ENCODE results near the gene PNMA8A.

Gene PNMA8A

DNA sequence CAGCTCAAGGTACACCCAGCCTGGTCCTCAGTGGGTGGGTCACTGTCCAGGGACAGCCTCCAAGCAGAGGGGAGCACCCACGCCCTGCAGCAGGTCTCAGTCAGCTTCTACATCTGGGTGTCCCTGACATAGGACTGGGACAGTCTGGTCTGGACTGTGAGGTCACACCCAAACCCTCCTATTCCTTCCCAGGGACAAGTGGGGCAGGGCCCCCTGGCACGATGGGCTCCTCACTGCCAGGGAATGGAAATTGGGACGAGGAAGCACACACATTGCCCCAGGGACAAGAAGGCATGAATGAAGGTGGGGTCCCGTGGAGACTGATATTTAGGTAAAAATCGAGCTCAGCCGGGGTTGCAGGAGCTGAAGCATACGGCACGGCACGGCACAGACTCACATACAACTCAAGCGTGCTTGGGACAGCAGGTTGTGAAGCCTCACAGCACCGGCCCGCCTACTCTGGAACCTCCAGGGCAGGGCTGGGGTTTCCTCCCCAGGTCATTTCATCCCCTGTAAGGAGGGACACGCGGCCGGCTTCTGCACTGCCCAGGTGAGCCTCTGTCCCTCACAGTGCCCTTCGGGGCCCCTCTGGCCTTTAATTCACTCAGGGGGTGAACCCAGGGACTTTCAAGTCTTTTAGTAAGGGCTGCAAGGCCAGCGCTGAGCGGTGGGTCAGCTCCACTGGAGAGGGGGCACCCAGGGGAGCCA lies 20.8 kb upstream of the PNMA8A start:
- no peak for DNase-seq

DNA sequence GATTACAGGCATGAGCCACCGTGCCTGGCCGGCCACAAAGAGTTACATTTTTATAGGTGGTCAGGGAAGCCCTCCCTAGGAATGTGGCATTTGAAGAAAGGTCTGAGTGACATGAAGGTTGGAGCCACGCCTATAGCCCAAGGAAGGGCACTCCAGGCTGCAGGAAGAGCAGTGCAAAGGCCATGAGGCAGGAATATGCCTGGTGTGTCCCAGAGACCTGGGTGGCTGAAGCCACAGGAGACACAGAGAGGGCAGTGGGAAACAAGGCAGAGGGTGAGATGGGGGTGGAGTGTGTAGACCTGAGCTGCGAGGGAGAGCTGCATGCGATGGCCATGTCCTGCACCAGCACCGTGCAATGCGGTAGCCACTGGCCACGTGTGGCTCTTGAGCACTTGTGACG lies 19.4 kb upstream of the PNMA8A start:
- DNase-seq: no peak

DNA sequence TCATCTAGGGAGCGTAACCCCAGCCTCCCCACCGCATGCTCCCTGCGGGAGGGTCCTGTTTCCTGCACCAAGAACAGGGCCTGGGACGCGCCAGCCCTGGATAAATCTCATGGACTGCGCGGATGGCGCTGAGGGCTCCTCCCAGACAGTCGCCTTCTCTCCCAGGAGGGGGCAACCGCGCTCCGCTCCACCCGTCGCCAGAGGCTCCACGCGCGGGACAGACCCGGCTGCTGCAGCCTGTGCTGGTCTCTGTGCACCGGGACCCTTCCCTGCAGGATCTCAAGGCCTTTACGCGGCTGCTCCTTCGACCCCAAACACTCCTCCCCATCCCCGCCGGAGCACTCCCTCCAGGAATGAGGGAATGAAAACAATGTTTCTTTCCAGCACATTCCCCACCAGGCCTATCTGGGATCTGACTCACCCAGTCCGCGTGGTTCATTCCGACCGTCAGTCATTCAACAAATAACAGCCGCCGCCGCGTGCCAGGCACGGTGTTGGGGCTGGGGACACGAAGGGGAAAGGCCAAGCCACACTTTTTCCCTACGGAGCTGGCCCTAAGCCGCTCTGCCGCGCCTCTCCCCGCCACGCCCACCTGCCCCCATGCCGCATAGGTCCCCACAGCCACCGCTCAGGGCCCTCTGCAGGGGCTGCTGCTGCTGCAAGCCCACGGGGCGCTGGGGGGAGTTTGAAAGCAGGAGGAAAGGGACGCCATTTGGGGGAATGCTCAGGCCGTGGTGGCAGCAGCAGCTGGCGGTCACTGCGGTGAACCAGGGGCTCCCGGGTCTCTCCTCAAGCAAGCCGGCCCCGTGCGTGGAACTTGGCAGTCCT lies 18.3 kb upstream of the PNMA8A start:
- DNase-seq: no peak

DNA sequence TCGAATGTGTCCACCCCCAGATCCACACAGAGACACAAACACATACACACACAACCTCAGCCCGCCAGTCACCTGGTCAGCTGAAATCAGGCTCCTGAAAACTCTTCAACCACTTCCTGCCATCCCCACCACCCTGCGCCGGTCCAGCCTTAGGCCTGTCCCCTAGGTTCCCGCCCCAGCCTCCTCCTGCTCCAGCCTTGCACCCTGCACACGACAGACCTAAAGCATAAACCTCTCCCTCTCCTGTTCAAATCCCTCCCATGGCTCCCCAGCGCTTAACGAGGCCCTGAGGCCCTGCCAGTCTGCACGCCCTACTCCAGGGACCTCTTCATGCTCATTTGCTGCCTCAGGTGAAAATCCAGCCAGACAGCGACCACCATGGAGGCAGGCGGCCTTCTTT lies 17.2 kb upstream of the PNMA8A start:
- DNase-seq: no peak

DNA sequence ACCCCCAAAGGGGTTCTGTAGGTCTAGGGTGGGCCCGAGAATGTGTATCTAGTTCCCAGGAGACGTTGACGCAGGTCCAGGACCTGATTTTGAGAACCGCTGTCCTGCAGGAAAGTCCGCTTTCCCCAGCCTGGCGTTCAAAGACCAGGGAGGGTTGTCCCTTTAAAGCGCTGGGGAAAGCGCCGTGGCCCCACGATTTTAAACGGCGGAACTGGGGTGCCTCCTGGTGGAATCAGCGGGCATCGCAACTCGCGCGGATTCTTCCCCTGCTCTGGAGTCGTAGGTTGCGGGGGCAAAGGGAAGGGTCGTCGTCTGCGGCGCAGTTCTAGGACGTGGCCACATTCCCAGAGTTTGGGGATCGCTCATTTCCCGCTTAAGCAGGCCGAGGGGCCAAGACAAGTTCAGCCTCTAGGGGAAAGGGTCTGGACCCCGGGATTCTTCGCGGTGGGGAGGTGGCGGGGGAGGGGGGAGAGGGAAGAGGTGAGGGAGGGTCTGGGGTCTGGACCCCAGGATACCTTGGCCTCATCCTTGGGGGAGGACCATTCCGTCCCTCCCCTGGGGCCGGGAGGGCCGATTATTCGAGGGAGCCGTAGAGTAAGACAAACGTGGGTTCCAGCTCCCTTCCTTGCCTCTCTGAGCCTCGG lies 16.6 kb upstream of the PNMA8A start:
- DNase-seq: no peak

DNA sequence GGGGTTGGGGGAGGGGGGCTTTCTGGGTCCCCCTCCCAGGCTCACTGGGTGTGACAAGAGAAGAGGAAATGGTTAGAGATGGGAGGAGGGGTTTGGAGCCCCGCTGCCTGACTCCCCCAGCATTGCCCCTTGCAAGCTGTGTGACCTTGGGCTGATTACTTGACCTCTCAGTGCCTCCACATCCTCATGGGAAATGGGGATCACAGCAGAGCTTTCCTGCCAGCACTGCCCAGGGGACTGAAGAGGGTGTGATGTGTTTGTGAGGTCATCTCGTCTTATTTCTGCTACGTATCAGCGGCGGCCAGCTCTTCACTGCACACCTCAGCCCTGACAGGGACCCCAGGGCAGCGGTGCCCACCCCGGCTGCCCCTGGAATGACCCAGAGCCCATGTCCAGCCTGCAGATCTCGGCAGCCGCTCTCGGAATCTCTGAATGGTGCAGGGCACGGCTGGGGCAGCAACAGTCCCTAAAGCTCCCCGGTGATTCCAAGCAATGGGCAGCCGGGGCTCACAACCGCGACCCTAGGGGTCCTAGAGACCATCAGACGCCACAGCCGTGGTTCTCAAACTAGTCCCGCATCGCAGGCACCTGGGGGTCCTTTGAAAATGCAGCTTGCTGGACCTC lies 15.9 kb upstream of the PNMA8A start:
- no peak for DNase-seq

DNA sequence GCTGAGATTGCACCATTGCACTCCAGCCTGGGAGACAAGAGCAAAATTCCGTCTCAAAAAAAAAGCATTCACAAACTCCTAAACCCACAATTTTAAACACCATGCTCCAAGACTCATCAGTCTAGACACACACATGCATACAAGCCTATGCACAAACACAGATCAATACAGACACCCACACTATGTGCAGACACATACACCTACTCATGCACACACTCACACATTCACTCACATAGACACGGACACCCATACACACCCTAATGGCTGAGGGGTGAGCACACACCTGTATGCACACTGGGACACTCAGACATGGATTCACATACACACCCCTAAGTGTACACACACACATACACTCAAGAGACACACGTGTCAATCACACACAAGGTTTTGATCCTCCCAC lies 15.0 kb upstream of the PNMA8A start:
- no peak for DNase-seq

DNA sequence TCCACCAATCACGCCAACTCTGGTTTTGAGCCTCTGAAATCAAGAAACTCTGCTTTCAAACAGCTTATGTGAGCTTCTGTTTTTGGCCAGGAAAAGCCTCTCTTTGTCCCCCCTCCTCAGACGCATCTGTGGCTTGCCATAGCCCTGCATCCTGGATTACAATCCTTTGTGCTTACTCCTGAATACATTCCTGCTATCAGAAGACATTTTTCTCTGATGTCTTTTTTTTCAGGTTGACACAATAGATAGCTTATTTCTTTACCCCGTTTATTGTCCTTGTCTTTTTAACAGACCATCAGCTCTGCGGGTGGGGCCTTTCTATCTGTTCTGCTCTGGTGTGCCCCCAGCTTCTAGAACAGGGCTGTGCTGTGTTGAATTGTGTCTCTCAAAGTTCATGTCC lies 13.3 kb upstream of the PNMA8A start:
- no peak for DNase-seq

DNA sequence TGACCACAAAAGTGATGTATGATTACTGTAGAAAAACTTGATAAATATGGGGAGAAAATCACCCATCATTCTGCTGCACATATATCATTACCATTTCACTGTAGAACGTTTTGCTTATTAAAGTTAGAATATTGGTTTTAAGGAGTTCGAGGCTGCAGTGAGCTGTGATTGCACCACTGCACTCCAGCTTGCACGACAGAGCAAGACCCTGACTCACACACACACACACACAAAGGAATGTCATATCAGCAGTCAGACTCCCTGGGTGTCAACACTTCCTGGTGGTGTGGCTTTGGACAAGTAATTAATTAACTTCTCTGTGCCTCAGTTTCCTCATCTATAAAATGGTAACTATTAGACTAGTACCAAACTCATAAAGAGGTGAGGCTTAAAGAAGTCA lies 11.3 kb upstream of the PNMA8A start:
- no peak for DNase-seq

DNA sequence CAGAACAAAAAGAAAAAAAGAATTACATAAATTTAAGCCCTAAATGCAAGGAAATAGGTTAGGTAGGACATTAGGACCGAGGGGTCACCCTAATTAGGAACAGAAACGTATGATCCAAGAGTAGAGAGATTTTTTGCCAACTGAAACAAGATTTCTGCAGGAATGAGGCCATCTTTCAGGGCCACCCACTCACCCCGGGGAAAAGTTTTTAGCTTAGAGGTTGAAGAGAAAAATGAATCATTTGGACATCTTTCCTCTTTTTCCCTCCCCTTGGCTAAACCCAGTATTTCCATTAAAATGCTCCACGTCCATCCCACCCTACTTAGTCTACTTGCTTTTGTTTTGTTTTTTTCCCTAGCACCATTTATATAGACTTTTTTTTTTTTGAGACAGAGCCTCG lies 10.6 kb upstream of the PNMA8A start:
- no peak for DNase-seq

DNA sequence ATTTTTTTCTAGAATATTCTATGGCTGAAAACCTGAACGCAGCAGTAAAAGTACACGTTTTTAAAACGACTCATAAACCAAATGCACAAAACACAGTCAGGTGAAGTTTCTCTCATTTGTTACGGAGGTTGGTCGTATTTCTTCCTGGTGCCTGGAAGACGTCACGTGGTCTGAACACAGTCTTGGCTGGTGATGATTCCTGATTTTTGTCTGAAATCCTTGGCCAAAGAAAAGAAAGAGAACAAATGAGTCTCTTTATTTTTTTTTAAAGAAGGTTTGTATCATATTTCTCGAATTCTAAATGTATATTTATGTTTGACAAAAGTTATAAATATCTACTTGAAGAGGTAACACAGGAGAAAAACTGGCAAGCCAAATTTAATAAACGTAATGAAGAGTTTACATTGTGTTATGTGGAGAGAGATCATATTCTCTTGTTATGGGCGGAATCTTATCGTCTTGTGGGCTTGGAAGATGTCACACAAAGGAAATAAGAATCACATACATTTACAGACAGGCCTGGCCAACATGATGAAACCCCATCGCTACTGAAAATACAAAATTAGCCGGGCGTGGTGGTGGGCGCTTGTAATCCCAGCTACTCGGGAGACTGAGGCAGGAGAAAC lies 10.0 kb upstream of the PNMA8A start:
- DNase-seq: no peak

DNA sequence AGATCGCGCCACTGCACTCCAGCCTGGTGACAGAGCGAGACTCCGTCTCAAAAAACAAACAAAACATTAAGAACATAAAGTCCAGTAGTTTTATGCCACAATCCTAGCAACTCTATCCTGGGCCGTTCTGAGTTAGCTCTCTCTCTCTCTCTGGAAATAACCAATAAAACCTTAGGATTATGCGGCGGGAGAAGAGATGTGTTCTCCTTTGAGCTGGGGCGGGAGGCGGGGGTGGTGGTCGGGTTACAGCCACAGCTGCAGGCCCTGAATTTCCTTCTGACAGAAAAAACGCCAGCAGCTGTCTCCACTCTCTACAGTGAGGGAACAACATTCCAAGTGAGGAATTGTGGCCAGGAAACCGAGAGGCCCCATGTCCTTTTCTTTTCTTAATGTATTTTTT lies 9.1 kb upstream of the PNMA8A start:
- no peak for DNase-seq

DNA sequence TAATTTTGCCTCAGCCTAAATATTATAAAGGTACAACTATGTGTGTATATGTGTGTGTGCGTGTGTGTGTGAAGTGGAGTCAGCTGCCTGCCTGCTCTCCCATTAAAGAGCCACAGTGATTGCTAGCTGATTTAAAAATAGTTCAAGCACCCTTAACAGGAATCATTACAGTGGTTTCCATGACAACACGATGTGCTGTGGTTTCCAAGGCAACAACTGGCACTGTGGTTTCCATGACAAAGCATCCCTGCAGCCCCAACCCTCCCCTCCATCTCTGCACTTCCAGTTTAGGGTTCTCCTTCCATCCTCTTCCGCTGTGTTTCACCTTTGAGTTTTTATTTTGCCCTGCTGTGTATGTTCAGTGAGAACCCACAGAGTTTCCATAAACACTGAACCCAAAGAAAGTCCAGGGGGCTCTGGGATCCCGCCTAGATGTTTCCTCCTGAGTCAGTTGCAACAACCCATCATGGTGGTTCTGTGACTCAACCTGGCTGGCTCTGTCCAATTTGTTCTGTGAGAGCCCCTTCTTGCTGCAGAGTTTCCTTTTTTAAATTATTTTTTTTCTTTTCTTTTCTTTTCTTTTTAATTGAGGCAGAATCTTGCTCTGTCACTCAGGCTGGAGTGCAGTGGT lies 7.1 kb upstream of the PNMA8A start:
- no peak for DNase-seq

DNA sequence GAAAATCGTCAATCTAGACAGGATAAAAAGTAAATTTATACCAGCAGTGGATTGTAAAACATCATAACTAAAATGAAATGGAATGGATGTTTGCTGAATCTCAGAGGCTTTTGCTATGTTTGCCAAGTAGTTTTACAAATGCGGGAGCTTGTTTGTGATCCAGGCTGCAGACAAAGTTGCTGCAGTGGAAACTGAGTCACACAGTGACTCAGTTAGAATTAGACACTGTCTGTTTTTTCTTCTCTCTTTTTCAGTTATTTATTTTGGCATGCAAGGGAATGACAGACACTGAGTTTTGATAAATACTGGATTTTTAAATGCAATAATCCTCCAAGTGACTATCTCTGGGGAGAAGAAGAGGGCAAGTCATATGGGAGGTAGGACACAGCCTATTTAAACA lies 4.6 kb upstream of the PNMA8A start:
- no peak for DNase-seq

DNA sequence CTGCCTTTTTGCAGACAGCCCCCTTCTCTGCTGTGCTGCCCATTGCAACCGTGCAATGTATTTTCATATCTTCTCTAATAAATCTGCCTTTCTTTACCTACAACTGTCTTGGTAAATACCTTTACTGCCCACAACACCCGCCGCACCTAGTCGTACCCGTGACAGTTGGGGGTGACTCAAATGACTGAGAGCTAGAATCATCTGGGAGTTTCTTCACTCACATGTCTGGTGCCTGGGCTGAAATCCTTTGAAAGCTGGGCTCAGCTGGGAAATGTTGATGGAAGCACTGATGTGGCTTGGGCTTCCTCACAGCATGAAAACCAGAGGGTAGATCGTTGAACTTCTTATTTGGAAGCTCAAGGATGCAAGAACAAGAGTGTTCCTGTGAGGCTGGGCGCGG lies 2.8 kb upstream of the PNMA8A start:
- DNase-seq: no peak

DNA sequence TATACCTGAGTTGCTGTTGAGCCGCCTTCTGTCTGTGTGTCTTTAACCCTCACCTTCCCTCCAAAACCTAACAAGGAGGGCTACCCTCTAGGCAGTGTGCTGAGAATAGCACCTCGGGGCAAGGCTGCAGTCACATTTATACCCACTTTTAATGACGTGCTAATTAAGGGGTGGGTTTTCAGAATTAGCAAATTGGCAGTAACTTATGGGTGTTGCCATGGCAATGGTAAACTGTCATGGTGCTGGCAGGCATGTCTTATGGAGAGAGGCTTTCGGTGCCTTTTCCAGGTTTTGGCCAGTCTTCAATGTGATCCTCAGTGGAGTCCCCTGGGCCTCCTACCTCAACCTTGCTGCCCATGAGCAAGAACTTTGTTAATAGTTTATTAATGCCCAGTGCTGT lies 1.2 kb upstream of the PNMA8A start:
- DNase-seq: no peak

DNA sequence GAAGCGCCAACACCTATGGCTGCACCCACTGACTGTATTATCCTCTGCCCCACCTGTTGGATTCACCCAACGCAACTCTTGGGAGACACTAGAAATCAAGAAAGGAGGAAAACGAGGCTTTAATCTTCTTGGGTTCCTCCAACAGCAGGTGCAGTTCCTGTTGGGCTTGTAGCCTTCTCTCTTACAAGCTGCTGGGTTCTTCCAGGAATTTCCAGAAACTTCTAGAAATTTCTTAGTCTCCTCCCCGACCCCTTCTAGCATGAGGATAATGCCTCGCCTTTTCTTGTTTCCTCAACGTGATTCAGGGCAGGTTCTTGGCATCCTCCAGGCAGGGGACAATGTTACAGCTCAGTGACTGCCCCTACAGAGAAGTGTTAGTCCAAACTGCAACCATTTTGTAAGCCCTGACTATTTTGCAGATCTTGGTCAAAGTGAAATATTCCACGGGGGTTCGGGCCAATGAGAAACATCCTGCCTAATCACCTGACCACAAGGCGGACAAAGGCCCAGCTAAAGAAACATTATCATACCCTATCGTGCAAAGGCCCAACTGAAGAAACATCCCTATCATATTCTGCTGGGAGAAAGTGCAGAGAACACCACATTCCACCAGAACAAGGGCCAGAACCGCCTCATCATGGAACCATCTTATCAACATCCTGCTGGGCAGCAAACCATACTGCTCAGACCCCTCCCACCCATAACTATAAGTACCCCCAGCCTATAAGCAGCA lies 614 bp upstream of the PNMA8A start:
- DNase-seq: no peak

DNA sequence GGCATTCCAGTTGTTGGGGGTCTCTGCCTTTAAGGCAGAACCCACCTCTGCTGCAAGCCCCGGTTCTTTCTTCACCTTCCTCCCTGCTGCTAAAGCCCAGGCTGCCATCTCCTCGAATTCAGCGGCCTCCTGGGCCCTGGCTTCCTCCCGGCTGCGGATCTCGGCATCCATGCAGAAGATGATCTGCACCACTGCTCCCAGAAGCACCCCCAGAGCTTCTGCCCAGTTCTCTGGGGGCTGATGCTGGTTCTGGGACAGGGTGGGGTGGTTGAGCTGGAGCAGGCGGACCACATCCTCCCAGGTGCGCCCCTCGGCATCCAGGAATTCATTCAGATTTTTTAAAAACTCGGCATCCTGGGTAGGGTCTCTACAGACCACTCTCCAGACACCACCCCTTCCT lies 987 bp downstream of the PNMA8A start:
- no peak for DNase-seq

DNA sequence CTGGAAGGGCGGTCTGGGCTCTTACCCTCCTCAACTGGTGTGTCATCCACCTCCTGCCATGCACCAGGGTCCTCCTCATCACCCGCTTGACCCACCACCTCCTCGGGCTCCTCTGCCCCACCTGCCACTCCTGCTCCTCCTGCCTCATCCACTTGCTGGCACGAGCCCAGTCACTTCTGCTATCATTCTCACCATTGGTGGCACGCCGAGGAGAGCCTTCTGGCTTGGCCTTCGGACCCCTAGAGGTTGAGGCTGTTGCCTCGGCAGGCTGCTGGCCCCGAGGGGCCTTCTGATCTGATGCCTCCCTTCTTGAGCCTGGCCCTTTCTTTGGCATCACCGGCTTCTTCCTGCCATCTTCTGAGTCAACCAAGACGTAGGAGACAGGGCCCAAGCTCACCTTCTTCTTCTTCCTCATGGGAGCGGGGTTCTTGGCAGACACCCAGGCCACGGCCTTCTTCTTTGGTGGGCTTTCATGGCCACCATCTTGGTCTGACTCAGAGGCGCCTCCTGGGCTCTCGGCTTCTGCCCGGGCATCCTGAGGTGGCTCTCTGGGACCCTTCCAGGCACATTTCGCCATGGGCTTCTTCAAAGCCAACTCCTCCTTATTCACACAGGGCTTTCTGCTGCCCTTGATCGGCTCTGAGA lies 1.7 kb downstream of the PNMA8A start:
- DNase-seq: no peak

DNA sequence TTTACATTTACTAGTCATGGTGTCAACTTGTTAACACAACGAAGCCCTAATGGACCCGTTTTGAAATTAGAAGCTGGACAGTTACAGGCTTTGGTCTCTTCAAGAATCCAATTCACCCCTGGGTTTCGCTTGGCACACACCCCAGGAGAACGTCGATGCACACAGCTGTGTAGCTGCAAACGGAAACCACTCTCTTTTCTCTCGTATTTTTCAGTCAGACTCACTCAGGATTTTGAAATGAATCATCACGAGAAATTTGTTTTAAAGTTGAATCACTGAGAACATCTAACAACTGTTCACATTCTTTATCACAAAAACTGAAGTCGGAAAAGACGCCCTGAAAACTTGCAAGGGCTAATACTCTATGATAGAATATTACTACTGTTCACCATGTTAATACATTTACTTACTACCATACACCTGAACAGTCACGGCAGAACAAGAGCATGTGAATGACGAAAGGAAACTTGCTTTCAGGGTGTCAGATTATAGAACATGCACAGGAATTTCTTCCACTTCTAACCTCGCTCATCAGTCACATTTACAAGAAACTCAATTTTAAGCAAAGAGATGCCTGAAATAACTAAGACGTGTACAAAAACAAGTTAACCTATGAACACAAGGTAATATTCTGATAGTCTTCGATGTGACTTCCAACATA lies 4.7 kb downstream of the PNMA8A start:
- no peak for DNase-seq

DNA sequence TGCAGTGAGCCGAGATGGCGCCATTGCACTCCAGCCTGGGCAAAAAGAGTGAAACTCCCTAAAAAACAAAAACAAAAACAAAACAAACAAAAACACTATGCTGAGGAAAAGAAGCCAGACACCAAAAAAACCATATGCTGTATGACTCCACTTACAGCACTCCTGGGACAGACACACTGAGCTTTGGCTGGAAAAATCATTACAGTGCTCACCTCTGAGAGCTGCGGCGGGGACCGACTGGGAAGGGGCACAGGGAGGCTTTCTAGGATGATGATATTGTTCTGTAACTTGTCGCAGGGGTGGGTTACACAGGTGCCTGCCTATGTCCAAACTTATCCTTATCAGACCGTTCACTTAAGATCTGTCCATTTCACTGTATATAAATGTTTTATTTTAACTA lies 7.8 kb downstream of the PNMA8A start:
- DNase-seq: no peak

Measured in SHP77 treated with DMSO at 0.1 percent for 48 hours (cell line).